ENCODE measurements around the gene POFUT2.

The POFUT2 gene

DNA sequence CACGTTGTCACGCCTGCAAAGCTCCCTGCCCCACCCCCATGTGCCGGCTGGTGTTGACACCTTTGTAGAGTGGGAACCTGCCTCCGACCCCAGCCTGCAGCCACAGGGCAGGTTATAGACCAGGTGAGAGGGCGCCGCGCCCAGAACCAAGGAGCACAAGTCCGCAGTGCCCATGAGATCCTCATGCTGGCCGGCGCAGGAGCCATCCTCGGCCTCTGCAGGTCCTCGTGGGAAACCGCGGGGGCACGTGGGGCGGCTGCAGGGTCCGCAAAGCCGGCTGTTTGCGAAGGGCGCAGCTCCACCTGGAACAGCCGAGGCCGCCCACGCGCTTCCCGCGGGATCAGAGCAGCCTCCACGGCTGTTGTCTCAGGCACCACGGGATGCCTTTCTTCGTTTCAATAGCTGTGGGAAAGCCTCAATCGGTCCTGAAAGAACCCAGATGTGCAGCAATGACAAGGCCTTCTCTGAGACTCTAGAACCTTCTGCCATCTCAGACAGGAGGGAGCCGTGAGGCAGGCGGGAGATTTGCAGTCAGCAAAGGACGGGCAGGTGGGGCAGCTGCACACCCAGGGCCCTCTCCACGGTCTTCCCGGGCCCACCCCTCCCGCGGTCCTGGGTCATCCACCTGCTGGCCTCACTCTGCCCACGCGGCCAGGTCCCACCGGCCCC is 29.9 kb downstream of the POFUT2 start:
- no peak for DNase-seq (ENCODE audit: low read depth, low spot score)
- CTCF ChIA-PET, result interaction anchor here (0.8 to 2.8 kb wide), 5 partner anchors 32 to 308 kb away, joined by 3 to 11 read pairs (median 4); no protein-coding TSS in a partner anchor
- TF ChIP-seq, protein P1, sequence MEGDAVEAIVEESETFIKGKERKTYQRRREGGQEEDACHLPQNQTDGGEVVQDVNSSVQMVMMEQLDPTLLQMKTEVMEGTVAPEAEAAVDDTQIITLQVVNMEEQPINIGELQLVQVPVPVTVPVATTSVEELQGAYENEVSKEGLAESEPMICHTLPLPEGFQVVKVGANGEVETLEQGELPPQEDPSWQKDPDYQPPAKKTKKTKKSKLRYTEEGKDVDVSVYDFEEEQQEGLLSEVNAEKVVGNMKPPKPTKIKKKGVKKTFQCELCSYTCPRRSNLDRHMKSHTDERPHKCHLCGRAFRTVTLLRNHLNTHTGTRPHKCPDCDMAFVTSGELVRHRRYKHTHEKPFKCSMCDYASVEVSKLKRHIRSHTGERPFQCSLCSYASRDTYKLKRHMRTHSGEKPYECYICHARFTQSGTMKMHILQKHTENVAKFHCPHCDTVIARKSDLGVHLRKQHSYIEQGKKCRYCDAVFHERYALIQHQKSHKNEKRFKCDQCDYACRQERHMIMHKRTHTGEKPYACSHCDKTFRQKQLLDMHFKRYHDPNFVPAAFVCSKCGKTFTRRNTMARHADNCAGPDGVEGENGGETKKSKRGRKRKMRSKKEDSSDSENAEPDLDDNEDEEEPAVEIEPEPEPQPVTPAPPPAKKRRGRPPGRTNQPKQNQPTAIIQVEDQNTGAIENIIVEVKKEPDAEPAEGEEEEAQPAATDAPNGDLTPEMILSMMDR (IDR thresholded peaks at IDR 0.05; ENCODE audit: insufficient read depth, low read length, missing control alignments), result no peak
- POLR2A ChIA-PET, result interaction anchor here (1.0 kb wide), 1 partner anchor 30 kb away, joined by 3 read pairs; the partner anchor contains the start of gene POFUT2
- no peak overlapping the region for H3K4me3 ChIP-seq (ENCODE audit: low read depth, low read length)

DNA sequence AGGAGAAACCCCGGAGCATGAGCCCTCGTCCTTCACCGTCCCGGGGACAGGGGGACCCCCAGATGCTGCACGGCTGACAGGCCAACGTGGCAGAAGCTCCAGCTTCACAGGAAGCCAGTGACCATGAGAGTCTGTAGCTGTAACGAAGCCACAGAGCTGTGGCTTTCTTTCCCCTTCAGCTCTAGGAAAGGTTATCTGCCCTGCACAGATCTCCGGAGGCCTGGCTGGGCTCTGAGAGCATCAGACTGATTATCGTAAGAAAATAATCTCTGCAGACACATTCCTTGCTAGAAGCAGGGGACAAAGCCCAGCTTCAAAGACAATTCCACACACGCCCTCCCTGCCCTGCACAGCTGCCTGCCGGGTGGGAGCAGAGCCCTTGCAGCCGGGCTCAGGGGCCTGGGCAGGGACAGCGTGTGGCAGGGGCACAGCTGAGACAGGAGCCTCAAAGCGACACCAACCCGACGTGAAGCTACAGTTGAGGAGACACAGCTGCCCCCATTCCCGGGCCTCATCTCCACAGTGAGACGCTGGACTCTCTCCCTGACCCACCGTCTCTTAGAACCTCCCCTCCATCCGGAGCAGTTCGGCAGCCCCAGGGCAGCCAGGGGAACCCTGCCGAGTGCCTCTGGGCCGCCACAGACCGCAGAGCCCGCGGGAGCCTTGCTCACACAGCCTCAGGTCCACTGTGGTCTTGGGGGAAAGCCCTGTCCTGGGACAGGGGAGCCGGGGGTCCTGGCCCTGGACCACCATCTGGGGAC is 30.6 kb downstream of the POFUT2 start:
- DNase-seq (ENCODE audit: low read depth, low spot score), result no peak
- ChIA-PET CTCF (interaction anchor here (1.3 kb wide), 1 partner anchor 117 kb away, joined by 5 read pairs; no protein-coding TSS in a partner anchor), POLR2A (interaction anchor here (1.0 kb wide), 1 partner anchor 31 kb away, joined by 3 read pairs; the partner anchor contains the start of gene POFUT2)
- TF ChIP-seq, protein P1 (IDR thresholded peaks at IDR 0.05; ENCODE audit: insufficient read depth, low read length, missing control alignments), result no peak
- H3K4me3 ChIP-seq (ENCODE audit: low read depth, low read length), result no peak overlapping the region

DNA sequence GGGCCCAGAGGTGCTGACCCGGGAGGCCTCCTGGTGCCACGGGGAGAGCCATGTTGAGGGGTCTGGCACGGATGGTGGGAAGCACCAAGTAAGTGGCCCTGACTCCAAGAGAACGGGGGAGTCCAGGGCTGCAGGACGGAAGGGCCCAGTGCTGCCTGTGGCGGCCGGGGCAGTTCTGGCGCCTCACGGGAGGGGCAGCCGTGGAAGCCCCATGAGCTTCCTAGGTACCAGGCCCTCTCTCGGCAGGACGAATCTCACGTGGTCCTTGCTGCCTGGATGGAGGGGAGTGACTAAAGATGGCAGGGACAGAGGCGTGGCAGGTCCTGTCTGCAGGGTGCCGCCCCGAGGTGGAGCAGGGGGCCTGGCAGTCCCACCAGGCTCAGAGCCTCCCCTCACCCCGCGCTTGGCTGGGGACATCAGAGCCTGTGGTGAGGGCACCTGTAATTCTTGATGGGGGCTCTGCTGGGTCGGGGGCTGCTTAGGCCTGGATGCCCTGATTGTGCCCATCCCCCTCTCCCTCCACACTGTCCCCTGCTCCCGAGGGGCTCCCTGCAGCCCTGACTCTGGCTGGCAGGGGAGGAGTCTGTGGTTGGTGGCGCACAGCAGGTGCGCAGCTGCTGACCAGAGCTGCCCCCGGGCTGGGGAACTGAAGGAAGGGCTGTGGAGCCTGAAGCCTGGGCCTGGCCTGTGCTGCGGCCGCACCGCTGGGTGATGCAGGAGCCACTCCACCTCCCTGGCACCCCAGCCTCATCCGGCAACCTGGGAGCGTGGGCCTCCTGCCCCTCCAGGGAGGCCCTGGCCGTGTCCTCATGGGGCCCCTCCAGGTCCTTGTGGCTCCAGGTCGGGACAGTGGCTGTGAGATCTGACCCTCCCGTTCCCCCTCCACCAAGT is 31.4 kb downstream of the POFUT2 start:
- CTCF ChIA-PET, result no interaction called here
- no peak for DNase-seq (ENCODE audit: low read depth, low spot score)
- TF ChIP-seq, protein P1 (IDR thresholded peaks at IDR 0.05; ENCODE audit: insufficient read depth, low read length, missing control alignments), result no peak
- POLR2A ChIA-PET, result no interaction called here
- H3K4me3 ChIP-seq (ENCODE audit: low read depth, low read length), result no peak overlapping the region

DNA sequence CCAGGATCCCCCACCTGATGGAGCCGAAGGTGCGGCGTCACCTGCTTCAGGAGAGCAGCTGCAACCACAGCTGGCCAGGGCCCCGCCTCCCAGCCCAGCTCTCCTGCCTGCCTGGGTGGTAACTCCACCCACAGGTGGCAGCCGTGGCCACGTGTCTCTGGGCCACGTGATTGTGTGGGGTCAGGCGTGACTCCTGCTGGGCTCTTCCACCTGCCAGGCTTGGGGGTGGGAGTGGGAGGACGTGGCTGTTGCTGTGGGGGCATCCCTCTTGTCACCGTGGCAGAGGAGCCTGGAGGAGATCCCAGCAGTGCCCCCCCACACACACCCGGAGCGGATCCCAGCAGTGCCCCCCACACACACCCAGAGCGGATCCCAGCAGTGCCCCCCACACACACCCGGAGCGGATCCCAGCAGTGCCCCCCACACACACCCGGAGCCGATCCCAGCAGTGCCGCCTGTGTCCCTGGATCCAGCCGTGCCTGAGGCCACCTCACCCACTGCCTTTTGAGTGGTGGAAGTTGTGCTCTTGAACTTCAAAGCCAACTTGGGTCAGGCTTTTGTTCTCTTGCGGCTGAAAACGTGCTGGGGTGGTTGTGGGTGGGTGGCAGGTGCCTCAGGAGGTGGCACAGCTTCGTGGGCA is 32.2 kb downstream of the POFUT2 start:
- POLR2A ChIA-PET, result no interaction called here
- no peak for DNase-seq (ENCODE audit: low read depth, low spot score)
- TF ChIP-seq, protein P1 (IDR thresholded peaks at IDR 0.05; ENCODE audit: insufficient read depth, low read length, missing control alignments), result no peak
- CTCF ChIA-PET, result no interaction called here
- H3K4me3 ChIP-seq (ENCODE audit: low read depth, low read length), result no peak overlapping the region

DNA sequence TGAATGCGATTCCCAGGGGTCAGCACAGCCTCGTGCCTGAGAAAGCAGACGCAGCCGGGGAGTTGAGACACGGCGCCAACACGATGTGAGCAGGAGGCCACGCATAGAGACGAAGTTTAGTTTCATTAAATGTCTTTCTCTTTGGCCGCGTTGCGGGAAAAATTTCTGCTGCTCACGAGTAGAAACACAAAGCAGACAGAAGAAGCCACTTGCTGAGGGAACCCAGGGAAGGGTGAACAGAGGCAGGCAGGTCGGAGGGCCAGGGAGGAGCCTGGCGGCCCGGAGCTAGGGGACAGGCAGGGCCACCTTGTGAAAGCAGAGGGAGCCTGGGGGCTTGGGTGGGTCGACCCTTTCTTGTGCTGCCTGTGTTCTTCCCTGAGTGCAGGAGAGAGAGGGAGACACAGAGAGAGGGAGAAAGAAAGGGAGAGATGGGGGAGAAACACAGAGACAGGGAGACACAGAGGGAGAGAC is 33.2 kb downstream of the POFUT2 start:
- CTCF ChIA-PET, result no interaction called here
- TF ChIP-seq, protein P1 (IDR thresholded peaks at IDR 0.05; ENCODE audit: insufficient read depth, low read length, missing control alignments), result no peak
- POLR2A ChIA-PET, result no interaction called here
- DNase-seq (ENCODE audit: low read depth, low spot score), result no peak
- H3K4me3 ChIP-seq (ENCODE audit: low read depth, low read length), result no peak overlapping the region

Measured in AG04449 (cell line).